Suppressor macrophage (primary cell): ENCODE results near the gene LRFN2.
A peak's percentile ranks its signal among the peaks of the same experiment; 100 is the strongest.

Source experiments
- DNase-seq, 4 experiments: peaks; one replicate each; pipeline ENCODE4 v3.0.0-alpha.2; 2020 to 2022

The LRFN2 gene

GRCh38 chr6:40586369-40587201 lies 579 bp downstream of the LRFN2 start:
- peak in 1 of 4 experiments; percentile 10 for DNase-seq

DNA sequence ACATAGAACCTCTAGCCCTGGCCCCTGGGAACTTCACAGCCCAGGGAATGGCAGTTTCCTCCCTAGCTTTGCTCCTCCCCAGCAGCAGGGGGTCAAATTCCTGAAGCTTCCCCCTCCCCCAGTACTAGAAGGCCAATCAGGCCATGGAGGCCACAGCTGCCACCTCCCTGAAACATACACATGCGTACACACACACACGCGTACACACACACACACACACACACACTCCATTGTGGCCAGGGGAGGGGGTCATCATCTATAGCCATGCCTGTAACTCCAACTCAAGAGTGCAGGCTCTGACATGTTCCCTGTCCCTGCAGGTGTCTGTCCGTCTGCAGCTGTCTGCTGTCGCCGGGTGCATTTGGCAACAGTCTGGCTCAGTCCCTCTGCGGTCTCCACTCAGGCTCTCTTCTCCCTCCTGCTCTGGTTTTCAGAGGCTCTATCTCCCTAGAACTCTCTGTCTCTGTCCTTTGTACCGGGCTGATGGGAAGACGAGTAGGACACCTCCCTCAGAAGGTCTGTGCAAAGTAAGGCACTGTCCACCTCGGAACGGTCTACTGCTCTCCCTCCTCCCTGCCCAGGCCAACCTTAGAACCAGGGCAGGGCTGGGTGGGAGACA lies 1.4 kb downstream of the LRFN2 start:
- DNase-seq = no peak

DNA sequence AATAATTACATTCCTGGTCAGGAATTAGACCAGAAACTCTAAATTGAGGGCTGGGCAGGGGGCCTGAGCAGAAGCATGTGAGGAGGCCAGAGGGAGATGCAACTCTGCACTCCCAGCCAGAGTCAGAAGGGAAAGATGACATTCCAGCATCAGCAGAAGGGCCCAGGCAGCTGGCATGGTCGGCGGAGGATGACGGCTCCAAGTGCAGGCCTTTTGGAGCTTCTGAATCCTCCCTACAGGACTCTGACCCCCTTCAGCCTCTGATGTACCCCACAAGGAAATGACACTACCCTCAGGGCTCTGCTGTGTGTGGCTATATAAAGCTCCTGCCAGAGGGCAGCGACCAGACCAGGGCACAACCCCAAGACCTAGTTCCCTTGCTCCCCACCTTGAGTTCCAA lies 1.9 kb downstream of the LRFN2 start:
- no peak for DNase-seq

DNA sequence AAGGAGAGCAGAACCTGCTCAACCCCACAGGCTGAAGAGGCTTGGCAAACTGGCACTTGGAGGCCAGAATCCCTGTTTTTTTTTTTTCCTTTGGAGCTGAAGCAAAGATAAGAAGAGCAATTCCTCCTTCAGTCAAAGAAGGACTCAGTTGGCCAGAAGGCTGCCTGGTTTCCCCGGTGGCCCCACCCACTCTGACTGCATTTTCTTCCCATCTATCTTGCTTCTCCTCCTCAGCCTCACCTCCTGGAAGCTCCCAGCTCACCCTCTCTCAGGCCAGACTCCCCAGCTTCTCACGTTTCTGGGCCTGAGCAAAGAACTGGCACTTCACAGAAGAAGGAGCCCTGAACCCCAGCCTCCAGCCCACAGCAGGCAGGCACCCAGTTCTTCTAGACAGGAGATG lies 2.4 kb downstream of the LRFN2 start:
- DNase-seq = no peak

DNA sequence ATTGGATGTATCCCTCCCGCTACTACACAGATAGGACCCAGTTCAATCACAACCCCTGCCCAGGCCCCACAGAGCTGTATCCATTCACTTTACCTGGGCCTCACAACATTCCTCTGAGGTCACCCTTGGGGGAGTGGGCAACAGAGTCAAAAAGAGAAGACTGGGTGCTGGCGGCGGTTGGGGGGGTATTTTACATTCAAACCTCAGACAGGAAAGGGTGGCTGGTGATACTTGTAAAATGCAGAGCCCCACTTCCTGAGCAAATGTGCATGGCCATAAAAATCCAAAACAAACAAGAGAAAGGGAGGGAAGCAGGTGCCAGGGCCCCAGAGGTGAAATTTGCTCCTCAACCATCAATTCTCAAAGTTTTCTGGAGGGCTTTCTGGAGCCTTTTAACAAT lies 3.5 kb downstream of the LRFN2 start:
- DNase-seq = no peak

GRCh38 chr6:40582892-40583291 lies 4.3 kb downstream of the LRFN2 start:
- peak in 2 of 4 experiments; percentile 4 to 8 for DNase-seq

DNA sequence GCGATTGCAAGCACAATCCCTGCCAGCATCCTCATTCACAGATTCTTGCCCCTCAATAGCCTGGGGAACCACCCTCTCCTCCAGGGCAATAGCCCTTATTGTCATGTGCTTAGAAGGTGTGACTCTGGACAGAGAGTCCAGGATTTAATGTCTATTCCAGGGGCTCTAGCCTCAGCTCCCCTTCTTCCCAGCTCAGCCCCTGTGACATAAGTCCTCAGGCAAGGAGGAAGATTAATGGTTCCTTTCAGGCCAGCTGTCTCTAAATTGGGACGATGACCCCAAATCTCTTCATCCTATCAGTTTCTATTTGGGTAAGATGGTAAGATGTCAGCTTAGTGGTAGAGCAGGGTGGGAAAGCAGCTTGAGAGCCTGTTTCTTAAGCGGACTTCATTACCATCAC lies 8.1 kb downstream of the LRFN2 start:
- no peak for DNase-seq

DNA sequence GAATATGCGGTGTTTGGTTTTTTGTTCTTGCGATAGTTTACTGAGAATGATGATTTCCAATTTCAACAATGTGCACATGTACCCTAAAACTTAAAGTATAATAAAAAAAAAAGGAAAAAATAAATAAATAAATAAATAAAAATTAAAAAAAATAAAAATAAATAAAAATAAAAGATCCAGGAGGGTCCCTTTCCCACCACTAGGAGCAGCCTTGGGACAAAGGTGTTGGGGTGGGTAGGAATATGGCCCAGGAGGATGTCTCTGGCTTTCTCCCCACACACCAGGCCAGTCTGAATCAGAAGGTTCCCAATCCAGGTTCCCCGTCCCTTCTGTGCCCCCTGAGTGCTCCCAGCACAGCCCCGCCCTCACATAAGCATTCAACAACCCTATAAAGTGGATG lies 9.5 kb downstream of the LRFN2 start:
- no peak for DNase-seq

DNA sequence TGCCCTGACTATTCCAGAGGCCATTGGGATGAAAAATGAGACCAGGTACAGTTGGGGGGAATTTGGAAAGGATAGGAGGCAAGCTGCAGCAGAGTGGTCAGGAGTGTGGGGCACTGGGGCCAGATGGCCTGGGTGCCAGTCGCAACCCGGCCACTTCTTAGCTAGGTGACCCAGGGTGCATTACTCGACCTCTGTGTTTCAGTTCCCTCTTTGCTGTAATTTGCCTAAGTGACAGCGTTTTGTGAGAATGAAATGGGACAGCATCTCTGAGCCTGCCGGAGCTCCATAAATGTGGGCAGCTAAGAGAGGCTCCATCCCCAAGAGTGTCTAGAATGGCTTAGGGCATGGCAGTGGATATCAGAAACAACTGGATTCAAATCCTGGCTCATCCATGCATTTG lies 13.9 kb downstream of the LRFN2 start:
- DNase-seq = no peak

DNA sequence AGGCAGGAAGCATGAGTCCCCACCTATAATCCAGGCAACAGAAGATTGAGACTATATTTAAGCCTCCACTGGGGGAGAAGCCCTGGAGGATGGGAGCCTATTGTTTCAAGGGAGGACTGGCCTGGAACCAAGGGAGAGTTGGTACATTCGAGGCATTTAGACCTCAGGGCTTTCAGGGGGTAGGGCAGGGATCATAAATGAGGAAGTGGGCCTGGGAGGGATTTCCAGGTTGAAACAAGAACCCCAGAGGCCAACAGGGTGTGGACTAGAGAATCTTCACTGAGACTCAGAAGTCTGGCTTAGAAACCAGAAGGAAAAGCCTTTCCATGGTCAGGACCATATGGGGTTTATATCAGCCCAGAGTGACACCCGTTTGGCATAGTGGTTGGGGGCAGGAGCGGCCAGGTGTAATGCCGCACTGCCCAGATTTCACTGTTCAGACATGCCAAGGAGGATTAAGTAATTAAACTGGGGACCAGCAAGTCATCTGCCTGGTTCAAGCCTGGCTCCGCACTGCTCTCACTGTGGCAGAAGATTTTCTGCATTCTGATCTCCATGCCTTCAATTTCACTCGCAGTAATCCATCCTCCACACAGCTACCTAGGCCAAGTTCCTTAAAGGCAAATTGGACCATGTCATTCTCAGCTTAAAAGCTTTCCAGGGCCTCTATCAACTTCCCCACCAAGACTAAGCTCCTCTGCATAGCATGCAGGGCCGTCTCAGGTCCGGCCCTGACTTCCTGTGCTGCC lies 17.8 kb downstream of the LRFN2 start:
- no peak for DNase-seq

GRCh38 chr6:40568062-40568708 lies 19.0 kb downstream of the LRFN2 start:
- no peak for DNase-seq

- no peak for DNase-seq
Measured at GRCh38 chr6:40563111-40563510, 24.1 kb downstream of the LRFN2 start.

DNA sequence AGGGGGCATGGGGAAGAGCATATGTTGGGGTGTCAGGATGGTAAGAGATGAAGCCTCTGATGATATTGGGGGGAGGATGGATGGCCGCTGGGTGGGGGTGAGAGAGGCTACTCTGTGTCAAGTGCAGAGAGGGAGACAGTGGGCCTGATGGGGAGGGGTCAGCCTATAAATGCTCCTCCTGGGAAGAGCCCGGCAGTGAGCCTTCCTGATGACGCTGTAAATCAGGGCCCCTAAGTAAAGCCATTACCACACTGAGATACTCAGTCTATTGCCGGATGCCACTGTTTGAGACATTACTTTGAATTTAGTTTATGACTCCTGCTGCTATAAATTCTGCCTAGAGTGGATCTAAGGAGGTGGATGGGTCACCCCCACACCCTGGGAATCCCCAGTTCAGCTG lies 28.1 kb downstream of the LRFN2 start:
- DNase-seq = no peak

DNA sequence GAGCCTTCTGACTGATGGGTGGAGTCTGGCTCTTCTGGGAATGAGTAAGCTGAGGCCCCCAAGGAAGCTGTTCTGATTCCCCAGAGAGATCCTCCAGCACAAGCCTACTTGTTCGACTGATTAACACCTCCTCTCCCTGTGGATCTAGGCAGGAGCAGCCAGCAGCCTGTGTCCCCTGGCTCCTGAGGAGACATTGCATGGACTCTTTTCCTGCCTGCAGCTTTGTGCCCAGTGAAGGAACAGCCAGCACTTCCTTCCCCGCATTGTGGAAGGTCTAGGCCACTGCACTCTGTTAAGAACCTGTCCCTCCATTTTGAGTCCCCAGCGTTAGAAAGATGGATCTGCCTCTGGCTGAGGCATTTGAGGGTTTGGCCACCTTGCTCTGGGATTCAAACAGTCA lies 29.1 kb downstream of the LRFN2 start:
- no peak for DNase-seq

DNA sequence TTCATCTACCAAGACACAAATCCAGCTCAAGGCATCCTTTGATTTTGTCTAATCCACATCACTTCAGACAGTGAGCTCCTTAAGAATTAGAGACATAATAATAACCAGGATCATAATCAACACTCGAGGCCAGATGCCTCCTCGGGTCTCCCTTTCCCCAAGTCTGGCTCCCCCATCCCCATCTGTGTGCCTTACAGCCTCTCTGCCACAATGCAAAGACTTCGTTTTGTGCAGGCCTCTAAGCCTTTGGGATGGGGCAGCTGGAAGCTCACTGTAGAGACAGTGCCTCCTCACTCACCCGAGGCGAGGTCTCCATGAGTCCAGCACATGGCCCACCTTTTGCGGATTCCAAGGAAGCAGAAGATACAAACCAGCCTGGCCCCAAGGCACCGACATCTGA lies 30.3 kb downstream of the LRFN2 start:
- no peak for DNase-seq

DNA sequence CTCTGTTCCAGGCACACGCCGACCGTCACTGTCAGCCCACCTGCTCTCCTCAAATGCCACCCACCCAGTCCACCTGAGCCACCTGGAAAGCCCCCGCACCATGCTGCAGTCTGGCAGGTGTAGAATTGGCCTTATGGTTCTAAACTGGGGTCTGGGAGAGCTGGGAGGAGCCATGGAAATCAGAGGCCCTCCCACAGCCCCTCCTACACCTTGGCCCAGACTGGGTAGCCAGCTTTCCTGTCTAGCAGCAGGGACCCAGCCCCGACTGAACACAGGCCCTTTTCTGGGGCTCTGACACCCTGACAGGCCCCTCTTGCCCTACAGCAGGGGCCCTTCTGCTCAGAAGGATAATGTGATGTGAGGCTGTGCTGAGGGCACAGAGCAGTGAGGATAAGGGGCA lies 31.1 kb downstream of the LRFN2 start:
- no peak for DNase-seq

DNA sequence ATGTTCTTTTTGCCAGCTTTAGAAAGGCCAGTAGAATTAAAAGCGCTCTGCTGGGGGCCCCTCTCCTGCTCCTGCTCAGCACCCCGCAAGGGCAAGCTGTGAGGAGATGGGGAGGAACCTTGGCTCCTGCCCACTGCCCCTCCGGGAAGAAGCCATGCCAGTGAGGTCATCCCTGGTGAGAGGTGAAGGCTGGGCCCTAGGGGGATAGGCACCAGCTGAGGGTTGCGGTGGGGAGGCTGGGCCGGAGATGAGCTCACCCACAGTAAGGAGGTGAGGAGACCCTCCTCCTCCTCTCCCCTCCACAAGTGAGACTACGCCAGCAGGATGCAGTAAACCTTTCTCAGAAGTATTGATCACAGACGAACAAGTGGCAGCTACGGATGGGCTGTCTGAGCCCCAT lies 32.1 kb downstream of the LRFN2 start:
- no peak for DNase-seq

DNA sequence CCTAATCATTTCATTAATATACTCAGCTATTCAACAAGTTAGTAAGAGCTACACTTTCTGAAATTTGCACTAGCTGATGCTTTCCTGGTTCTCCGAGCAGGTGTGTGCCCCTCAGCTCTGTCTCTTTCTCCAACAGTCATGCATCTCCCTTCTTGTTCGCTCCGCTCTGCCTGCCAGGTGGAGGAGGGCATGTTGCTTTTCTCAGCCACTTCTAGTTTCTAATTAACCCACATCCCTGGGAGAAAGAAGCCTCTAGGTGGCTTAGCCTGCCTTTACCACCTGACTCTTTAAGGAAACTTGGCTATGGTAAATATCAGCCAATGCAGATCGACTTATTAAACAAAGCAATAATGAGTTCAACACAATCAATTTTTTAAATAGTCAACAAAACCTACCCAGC lies 34.2 kb downstream of the LRFN2 start:
- DNase-seq = no peak

- no peak for DNase-seq
Measured at GRCh38 chr6:40551966-40552505, 35.1 kb downstream of the LRFN2 start.

- peak; percentile 64 to 83 (median 68) for DNase-seq
Measured at GRCh38 chr6:40550202-40551101, 36.7 kb downstream of the LRFN2 start.

GRCh38 chr6:40545954-40546353 lies 41.2 kb downstream of the LRFN2 start:
- no peak for DNase-seq

DNA sequence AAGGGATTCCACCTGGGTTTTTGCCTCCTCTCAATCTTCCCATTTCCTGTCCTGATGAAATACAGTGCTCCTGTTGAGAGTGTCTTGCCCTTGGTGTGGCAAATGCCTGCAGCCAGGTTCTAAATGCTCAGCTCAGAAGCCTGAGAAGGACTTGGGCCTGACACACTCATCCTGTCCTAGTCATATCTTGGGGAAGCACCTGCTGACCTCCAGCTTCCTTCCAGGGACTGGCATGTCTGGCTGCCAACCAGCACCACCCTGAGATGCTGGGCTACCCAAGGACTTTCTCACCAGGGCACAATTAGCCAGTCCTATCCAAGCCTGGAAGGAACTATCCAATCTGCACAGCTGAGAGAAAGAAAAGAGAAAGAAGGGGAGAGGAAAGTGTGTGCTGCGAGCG lies 43.4 kb downstream of the LRFN2 start:
- no peak for DNase-seq
